ENCODE results near the gene HYI.
"Not testable (repeated sequence)": the region's sequence is repeated elsewhere in the genome, so short reads cannot be mapped to it uniquely, and the experiment has no call there.

Gene HYI, protein sequence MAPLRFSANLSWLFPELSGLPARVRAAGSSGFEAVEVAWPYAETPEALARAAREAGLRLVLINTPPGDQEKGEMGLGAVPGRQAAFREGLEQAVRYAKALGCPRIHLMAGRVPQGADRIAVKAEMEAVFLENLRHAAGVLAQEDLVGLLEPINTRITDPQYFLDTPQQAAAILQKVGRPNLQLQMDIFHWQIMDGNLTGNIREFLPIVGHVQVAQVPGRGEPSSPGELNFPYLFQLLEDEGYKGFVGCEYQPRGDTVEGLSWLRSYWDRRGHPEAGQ

DNA sequence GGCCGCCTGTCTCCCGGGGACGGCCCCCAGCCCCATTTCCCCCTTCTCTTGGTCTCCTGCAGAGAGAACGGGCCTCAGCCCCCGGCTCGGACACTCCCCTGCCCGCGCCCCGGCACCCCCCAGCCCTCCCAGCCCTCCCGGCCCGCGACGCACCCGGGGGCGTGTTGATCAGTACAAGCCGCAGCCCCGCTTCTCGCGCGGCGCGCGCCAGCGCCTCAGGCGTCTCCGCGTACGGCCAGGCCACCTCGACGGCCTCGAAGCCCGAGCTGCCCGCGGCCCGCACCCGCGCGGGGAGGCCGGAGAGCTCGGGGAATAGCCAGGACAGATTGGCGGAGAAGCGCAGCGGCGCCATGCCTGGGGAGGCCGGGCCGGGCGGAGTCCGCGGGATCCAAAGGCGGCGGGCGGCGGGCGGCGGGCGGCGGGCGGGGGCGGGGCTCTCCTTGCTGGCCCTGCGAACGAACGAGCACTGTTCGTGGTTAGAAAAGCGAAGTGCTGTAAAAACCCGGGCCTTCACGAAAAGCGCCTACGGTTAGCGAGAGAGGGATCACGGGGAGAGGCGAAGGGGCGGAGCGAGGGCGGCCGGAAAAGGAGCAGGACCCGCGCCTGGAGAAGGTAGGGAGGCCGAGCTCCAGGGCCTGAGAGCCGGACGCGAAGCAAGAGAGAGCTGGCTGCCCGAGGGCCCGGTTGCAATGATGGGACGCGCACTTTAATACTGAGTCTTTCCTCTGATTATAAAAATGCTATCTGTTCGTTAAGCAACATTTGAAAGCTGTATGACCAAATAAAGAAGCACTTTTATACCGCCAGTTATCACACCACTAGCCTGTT, at the start of gene HYI:
TSS of gene HYI (minus strand) at position 490 of the 828 bp plus-strand sequence. CDS start at position 352, 138 bp downstream.
- peak; percentile 69 for DNase-seq (ENCODE audit: low spot score)

- not testable (repeated sequence) for DNase-seq (ENCODE audit: low spot score)
Measured at GRCh38 chr1:43501806-43502205, 48.1 kb upstream of the HYI start.

DNA sequence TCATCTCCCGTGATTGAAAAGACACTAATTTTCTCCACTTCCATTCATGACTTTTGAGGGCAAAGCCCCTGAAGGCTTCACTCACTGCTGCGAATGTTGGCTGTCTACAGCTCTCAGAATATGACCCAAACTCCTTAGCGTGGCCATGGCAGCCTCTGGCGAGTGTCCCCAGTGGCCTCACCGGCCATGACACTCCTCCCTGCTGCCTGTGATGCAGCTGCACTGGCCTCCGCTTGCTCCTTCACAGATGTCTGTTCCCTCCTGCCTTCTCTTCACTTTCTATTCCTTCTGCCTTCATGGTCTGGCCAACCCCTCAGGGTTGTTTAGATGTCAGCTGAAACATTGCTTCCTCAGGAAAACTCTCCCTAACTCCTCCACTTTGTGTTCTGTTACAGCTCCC, 46.2 kb upstream of the HYI start:
- no peak for DNase-seq (ENCODE audit: low spot score)

GRCh38 chr1:43495204-43495603, 41.5 kb upstream of the HYI start:
- DNase-seq (ENCODE audit: low spot score), result no peak

DNA sequence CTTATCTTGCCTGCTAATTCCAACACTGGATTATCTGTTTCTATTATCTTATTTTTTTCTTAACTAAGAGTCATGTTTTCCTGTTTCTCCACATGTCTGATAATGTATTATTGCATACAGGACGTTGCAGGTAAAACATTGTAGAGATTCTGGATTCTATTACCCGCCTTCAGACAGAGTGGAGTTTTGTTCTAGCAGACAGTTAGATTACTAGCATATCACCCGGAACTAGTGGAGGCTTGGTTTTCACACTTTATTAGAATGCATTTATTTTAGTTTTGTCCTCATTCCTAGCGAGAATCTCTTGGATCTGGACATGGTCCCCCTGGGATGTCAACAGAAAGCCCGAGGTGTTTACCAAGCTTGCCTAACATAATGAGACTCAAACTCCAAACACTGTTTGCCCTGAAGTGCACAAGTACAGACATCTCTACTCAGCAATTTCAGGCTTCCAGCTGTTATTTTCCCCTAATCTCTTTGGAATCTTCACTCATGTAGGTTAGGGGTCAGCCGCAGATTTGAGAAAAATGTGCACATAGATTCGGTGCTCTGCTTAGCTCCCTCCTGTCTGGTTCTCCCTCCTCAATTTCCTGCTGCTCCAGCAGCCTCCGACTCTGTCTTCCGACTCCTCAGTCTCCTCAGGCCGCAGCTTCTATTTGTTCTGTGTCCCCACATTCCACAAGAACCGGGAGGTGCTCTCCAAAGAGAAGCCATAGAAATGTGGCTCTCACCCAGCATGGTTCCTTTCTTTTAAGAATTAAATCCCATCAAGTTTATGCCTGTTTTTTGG, 40.1 kb upstream of the HYI start:
- DNase-seq (ENCODE audit: low spot score), result no peak

DNA sequence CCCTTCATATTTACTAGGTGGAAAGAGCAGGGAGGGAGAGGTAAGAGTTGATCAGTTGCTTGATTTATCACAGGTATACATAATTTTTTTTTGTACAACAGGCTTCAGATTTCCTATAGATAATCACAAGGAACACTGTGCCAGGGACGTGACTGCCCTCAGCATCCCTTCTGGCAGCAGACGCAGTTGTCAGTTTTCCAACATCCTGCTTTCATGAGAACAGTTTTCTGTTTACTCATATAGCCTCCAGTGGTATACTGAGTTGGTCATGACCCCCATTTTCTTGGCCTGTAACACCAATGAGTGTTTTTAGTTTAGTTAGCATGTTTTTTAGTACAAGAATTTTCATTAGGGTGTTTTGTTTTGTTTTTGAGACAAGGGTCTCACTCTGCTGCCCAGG, 39.1 kb upstream of the HYI start:
- no peak for DNase-seq (ENCODE audit: low spot score)

DNA sequence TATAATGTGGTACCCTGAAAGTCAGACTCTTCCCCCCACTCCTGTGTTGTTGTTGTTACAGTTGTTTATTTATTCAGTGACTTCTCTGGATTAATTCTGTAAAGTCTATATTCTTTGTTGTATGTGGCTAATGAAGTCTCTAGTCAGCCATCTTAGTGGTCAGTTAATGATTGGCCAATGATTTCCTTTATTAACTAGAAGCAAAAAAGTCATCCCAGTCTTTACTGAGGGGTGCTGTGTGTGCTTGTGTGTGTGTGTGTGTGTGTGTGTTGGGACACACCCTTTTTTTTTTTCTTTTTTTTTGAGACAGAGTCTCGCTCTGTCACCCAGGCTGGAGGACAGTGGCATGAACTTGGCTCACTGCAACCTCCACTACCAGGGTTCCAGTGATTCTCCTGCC, 37.3 kb upstream of the HYI start:
- DNase-seq (ENCODE audit: low spot score), result no peak

DNA sequence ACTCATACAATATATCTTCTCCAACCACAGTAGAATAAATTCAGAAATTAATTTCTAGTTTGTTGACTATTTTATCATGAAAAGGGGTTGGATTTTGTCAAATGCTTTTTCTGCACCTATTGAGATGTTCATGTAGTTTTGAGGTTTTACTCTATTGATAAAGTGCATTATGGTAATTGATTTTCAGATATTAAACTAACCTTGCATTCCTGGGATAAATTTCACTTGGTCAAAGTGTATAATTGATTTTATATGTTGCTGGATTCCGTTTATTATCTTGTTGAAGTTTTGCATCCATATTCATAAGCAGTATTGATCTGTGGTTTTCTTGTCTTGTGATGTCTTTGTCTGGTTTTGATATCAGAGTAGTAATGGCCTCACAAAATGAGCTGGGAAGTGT, 34.4 kb upstream of the HYI start:
- no peak for DNase-seq (ENCODE audit: low spot score)

DNA sequence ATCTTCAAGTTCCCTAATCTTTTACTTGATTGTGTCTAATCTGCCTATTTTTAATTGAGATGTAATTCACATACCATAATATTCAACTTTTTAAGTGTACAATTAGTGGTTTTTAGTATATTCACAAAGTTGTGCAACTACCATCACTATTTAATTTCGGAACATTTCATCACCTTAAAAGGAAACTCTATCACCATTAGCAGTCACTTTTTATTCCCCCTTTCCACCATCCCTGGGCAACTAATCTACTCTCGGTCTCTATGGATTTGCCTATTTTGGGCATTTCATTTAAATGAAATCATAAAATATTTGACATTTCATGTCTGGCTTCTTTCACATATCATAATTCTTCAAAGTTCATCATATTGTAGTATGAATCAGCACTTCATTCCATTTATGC, 30.6 kb upstream of the HYI start:
- DNase-seq (ENCODE audit: low spot score), result no peak

- no peak for DNase-seq (ENCODE audit: low spot score)
Measured at GRCh38 chr1:43482215-43482614, 28.5 kb upstream of the HYI start.

DNA sequence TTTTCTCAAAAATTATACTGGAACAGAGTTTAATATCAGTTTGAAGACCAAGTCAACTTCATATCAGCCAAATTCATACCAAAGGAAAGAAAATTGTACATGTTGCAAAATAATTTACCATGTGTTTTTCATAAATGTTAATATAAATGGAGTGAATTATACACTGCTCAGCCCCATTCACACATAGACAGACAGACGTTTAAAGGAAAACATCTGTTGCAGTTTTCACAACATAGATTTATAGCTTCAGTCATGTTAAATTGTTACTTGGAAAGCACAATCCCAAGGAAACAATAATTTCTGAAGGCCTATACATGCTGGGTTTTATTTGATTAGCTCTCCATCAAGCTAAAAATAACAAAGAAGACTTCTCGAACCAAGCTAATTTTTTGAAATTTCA, 27.8 kb upstream of the HYI start:
- no peak for DNase-seq (ENCODE audit: low spot score)

GRCh38 chr1:43479414-43479813, 25.7 kb upstream of the HYI start:
- no peak for DNase-seq (ENCODE audit: low spot score)

GRCh38 chr1:43477716-43478115, 24.0 kb upstream of the HYI start:
- no peak for DNase-seq (ENCODE audit: low spot score)

DNA sequence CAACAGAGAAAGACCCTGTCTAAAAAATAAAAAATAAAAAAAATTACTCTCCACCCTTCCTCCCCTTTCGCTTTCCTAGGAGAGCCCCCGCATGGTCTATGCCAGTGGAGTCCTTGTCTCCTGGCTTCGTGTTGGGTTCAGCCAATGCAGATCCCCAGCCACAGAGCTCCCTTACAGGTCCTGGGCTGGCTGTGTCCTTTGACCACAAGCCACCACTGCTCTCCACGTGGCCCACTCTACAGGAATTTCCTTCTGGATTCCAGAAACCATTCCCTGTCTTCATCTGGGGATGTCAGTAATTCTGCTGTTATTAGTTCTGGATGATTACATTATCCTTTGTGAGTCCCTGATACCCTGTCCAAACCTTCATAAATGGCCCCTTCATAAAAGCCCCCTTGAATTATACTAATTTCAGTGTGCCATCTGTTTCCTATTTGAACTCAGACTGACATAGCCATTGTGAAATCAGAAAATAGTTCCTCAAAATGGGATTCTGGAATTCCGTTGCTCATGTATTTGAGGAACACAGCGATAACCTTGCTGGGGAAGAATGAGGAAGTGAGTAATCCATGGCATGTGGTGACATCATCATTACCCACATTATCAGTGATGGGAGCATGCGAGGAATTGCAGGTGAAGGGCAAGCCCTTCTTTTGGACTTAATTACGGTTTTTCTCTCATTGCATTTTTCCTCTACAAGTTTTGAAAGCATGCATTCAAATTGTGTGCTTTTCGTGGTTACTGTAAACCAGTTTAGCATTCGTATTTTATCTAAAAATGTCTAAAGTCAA, 22.1 kb upstream of the HYI start:
- DNase-seq (ENCODE audit: low spot score), result not testable (repeated sequence)

- DNase-seq (ENCODE audit: low spot score), result no peak
Measured at GRCh38 chr1:43473463-43473862, 19.7 kb upstream of the HYI start.

DNA sequence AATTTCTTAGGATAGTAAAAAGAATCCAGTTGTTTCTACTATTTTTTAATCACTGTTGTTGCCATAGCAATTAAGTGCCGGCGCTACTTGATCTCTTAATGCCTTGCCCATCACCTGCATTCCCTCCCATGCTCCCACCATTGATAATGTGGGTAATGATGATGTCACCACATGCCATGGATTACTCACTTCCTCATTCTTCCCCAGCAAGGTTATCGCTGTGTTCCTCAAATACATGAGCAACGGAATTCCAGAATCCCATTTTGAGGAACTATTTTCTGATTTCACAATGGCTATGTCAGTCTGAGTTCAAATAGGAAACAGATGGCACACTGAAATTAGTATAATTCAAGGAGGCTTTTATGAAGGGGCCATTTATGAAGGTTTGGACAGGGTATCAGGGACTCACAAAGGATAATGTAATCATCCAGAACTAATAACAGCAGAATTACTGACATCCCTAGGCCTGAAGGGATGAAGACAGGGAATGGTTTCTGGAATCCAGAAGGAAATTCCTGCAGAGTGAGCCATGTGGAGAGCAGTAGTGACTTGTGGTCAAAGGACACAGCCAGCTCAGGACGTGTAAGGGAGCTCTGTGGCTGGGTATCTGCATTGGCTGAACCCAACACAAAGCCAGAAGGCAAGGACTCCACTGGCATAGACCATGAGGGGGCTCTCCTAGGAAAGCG, 18.9 kb upstream of the HYI start:
- DNase-seq (ENCODE audit: low spot score), result not testable (repeated sequence)

DNA sequence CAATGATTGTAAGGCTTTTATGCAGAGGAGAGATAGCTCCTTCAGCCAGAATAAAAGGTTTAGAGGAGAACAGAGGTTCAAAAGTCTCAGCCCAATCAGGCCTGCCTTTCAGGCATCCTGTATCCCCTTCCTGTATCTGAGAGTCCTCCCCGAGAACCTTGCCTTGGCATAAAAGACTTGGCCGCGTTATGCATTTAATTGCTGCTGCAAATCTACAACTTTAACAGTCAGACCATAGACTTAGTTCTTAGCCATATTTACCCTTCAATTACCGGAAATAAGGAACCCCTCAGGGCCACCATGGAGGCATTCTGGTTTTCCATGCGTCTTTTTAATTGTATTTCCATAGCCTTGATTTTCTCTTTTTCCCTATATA, 18.3 kb upstream of the HYI start:
- no peak for DNase-seq (ENCODE audit: low spot score)

DNA sequence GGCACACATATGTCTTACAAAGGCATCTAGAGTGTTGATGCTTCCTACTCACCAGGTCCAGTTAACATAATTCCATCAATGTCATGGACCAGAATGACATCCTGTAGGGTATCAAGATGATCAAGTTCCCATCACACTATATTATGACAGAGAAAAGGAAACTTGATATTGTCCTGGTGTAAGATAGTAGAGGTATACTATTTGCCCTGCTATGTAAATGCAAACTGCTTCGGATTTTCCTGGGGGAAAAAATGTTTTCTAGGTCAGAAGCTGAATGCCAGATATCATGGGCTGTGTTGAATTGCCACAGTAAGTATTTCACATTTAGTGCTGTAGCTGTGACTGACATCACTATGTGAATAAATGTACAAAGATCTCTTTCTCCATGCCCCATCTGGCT, 16.2 kb upstream of the HYI start:
- DNase-seq (ENCODE audit: low spot score), result no peak

DNA sequence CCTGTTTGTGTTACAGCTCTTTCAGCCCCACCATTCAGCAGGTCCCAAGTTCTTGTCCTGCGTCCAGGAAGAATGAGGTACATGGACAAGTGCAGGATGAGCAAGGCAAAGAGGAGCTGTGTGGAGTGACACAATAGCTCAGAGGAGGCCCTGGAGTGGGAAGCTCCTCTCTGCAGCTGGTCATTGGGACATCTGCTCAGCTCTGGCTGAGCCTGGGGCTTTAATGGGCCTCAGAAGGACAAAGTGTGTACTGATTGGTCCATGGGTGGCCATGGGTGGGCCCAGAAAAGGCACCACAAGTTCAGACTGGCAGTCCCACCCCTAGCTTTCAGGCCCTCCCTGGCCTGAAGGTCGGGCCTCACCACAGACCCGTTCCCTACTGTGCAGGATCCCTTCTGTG, 14.7 kb upstream of the HYI start:
- no peak for DNase-seq (ENCODE audit: low spot score)

- no peak for DNase-seq (ENCODE audit: low spot score)
Measured at GRCh38 chr1:43466403-43466802, 12.7 kb upstream of the HYI start.

- DNase-seq (ENCODE audit: low spot score), result no peak
Measured at GRCh38 chr1:43465505-43466067, 11.9 kb upstream of the HYI start.

Measured in CD4-positive, alpha-beta T cell treated with Interleukin-6 at 100 ng/mL for 8 hours (primary cell).